Measurements from ENCODE around the gene DARS2.

DNA sequence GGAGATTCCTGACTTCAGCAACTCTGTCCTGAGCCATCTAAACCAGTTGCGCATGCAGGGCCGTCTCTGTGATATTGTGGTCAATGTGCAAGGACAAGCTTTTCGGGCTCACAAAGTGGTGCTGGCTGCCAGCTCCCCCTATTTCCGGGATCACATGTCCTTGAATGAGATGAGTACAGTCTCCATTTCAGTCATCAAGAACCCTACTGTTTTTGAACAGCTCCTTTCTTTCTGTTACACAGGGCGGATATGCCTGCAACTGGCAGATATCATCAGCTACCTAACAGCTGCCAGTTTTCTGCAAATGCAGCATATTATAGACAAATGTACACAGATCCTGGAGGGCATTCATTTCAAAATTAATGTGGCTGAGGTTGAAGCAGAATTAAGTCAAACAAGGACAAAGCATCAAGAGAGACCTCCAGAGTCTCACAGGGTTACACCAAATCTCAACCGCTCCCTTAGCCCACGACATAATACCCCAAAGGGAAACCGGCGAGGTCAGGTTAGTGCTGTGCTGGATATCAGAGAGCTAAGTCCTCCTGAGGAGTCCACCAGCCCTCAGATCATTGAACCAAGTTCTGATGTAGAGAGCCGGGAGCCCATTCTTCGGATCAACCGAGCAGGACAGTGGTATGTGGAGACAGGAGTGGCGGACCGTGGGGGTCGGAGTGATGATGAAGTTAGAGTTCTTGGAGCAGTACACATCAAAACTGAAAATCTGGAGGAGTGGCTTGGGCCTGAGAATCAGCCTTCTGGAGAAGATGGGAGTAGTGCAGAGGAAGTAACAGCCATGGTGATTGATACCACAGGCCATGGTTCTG, 46.0 kb downstream of the DARS2 start:
- no peak for TF ChIP-seq CTCF (conservative IDR thresholded peaks at IDR 0.05; ENCODE audit: low read length)
- TF ChIP-seq EZH2phosphoT487 (IDR thresholded peaks at IDR 0.05; ENCODE audit: borderline replicate concordance): no peak

Measured in Loucy (cell line).